ENCODE data around the gene TDP1. TPM values are rescaled to one million over a fixed set of nuclear protein-coding genes. Genes with fewer than 3 reads are reported as not detected.
"Not testable (repeated sequence)": the region's sequence is repeated elsewhere in the genome, so short reads cannot be mapped to it uniquely, and the experiment has no call there.

The TDP1 gene
- total RNA-seq, 2 experiments from 2014 or later: 51.9 to 59.8 TPM

DNA sequence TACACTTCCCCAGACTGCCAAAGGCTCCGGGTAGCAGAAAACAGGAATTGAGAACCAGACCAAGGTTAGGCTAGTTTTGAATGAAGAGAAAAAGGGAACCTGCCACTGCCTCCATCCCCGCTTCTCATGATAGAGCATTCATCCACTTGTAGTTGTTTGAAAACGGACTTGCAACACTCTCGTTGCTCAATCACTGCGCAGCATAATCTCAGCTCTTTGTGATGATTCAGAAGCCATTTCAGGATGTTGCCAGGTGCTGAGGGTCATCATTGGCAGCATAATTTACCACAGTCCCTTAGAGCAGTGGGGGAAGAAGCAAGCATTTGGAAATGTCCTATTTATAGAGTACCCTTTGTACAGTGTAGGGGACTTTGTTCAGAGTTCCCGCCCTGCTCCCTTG, 131.7 kb downstream of the TDP1 start:
- no peaks in the 10 kb centered on the region for H3K4me1 ChIP-seq (ENCODE audit: insufficient read depth, low read length)
- ChIA-PET CTCF (no interaction called here), POLR2A (no interaction called here)
- no peaks in the 10 kb centered on the region for H3K36me3 Mint-ChIP-seq (ENCODE audit: low read depth)
- no peaks in the 10 kb centered on the region for H3K9me3 Mint-ChIP-seq
- ATAC-seq (ENCODE audit: poor library complexity) (peak; percentile 17), DNase-seq (peak in 3 of 14 experiments; percentile 30 to 73 (median 69))
- peaks cover 37% of the 10 kb centered on the region for H3K27me3 Mint-ChIP-seq
- no peaks in the 10 kb centered on the region for H3K4me1 Mint-ChIP-seq (ENCODE audit: low read depth)
- no peak overlapping the region for H3K4me3 Mint-ChIP-seq
- no peak overlapping the region for H3K27ac ChIP-seq (ENCODE audit: low read depth in 1 of 2, low read length in 2 of 2)
- H3K27me3 ChIP-seq (ENCODE audit: control insufficient read depth in 1 of 2, insufficient read depth in 2 of 2, low read length in 2 of 2): peaks cover 4 to 10% of the 10 kb centered on the region in 2 experiments
- intact Hi-C loops (cut with DNase I, micrococcal nuclease): no loop called here
- H3K27ac Mint-ChIP-seq: no peak overlapping the region
- H3K9me3 ChIP-seq (ENCODE audit: control insufficient read depth in 1 of 2, insufficient read depth in 1 of 2, low read length in 2 of 2): no peaks in the 10 kb centered on the region
- H3K4me3 ChIP-seq (ENCODE audit: low read length): no peak overlapping the region
- TF ChIP-seq, protein P1, sequence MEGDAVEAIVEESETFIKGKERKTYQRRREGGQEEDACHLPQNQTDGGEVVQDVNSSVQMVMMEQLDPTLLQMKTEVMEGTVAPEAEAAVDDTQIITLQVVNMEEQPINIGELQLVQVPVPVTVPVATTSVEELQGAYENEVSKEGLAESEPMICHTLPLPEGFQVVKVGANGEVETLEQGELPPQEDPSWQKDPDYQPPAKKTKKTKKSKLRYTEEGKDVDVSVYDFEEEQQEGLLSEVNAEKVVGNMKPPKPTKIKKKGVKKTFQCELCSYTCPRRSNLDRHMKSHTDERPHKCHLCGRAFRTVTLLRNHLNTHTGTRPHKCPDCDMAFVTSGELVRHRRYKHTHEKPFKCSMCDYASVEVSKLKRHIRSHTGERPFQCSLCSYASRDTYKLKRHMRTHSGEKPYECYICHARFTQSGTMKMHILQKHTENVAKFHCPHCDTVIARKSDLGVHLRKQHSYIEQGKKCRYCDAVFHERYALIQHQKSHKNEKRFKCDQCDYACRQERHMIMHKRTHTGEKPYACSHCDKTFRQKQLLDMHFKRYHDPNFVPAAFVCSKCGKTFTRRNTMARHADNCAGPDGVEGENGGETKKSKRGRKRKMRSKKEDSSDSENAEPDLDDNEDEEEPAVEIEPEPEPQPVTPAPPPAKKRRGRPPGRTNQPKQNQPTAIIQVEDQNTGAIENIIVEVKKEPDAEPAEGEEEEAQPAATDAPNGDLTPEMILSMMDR (IDR thresholded peaks at IDR 0.05): no peak
- no peaks in the 10 kb centered on the region for H3K36me3 ChIP-seq (ENCODE audit: insufficient read depth, low read length)

DNA sequence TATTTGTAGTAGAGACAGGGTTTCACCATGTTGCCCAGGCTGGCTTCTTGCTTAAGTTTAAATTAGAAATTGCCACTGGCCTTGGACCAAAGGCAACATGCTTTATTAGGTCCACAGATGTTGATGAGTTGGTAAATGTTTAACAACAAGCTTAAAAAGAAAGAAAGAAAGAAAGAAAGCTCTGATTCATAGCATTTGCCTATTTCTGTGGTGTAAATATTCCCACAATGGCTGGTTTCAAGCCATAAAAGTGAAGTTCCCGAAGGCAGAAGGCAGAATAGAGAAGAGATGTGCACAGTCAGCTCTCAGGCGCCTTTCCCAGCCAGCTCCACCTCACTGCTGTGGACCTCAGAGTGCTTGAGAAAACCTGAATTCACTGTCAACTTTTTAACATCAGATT, 132.4 kb downstream of the TDP1 start:
- Histone ChIP-seq H3K4me3 (ENCODE audit: low read length) (no peak overlapping the region), H3K4me1 (ENCODE audit: insufficient read depth, low read length) (no peaks in the 10 kb centered on the region), H3K27me3 (ENCODE audit: control insufficient read depth in 1 of 2, insufficient read depth in 2 of 2, low read length in 2 of 2) (peaks cover 4 to 10% of the 10 kb centered on the region in 2 experiments), H3K27ac (ENCODE audit: low read depth in 1 of 2, low read length in 2 of 2) (no peak overlapping the region), H3K36me3 (ENCODE audit: insufficient read depth, low read length) (no peaks in the 10 kb centered on the region), H3K9me3 (ENCODE audit: control insufficient read depth in 1 of 2, insufficient read depth in 1 of 2, low read length in 2 of 2) (no peaks in the 10 kb centered on the region)
- DNase-seq: no peak
- intact Hi-C loops (cut with DNase I, micrococcal nuclease): no loop called here
- H3K4me1 Mint-ChIP-seq (ENCODE audit: low read depth): no peaks in the 10 kb centered on the region
- no peak overlapping the region for H3K27ac Mint-ChIP-seq
- no peak overlapping the region for H3K4me3 Mint-ChIP-seq
- CTCF ChIA-PET: no interaction called here
- POLR2A ChIA-PET: no interaction called here
- no peak for ATAC-seq (ENCODE audit: poor library complexity)
- H3K9me3 Mint-ChIP-seq: no peaks in the 10 kb centered on the region
- H3K27me3 Mint-ChIP-seq: peaks cover 42% of the 10 kb centered on the region
- no peaks in the 10 kb centered on the region for H3K36me3 Mint-ChIP-seq (ENCODE audit: low read depth)
- TF ChIP-seq, protein P1 (IDR thresholded peaks at IDR 0.05): no peak

DNA sequence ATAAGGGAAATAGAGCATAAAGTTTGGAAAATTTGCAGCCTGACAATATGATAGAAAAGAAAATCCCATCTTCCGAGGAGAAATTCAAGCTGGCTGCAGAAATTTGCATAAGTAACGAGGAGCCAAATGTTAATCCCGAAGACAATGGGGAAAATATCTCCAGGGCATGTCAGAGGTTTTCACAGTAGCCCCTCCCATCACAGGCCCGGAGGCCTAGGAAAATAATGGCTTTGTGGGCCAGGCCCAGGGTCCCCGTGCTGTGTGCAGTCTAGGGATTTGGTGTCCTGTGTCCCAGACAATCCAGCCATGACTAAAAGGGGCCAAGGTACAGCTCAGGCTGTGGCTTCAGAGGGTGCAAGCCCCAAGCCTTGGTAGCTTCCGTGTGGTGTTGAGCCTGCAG, 133.8 kb downstream of the TDP1 start:
- H3K36me3 Mint-ChIP-seq (ENCODE audit: low read depth); H3K9me3 ChIP-seq (ENCODE audit: control insufficient read depth in 1 of 2, insufficient read depth in 1 of 2, low read length in 2 of 2); H3K27ac Mint-ChIP-seq; H3K4me1 ChIP-seq (ENCODE audit: insufficient read depth, low read length); ATAC-seq (ENCODE audit: poor library complexity); intact Hi-C loops (cut with DNase I, micrococcal nuclease); CTCF ChIA-PET; H3K9me3 Mint-ChIP-seq; H3K36me3 ChIP-seq (ENCODE audit: insufficient read depth, low read length); H3K27ac ChIP-seq (ENCODE audit: low read depth in 1 of 2, low read length in 2 of 2); H3K4me3 Mint-ChIP-seq; H3K27me3 ChIP-seq (ENCODE audit: control insufficient read depth in 1 of 2, insufficient read depth in 2 of 2, low read length in 2 of 2); H3K4me3 ChIP-seq (ENCODE audit: low read length); H3K4me1 Mint-ChIP-seq (ENCODE audit: low read depth); POLR2A ChIA-PET; DNase-seq: not testable (repeated sequence)
- peaks cover 45% of the 10 kb centered on the region for H3K27me3 Mint-ChIP-seq

DNA sequence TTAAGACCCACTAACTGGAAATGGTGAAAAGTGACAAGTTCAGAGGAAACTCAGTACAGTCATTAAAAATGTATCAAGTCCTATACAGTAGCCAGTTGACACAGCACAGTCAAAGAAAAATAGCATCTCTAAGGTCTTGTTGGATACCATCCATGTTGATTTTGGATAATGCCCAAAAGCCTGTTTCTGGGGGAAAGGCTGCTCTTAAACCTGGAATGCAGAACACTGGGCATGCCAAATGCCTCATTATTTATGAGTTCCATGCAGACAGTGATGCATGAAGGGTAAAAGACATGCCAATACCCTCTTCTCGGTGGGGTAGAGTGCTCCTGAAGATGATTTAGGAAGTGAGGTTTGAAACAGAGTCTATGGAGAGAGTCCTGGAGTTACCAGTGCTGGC, 135.7 kb downstream of the TDP1 start:
- Mint-ChIP-seq H3K36me3 (ENCODE audit: low read depth) (no peaks in the 10 kb centered on the region), H3K4me3 (no peak overlapping the region), H3K9me3 (no peaks in the 10 kb centered on the region), H3K27me3 (peaks cover 42% of the 10 kb centered on the region), H3K27ac (no peak overlapping the region), H3K4me1 (ENCODE audit: low read depth) (no peaks in the 10 kb centered on the region)
- no peaks in the 10 kb centered on the region for H3K36me3 ChIP-seq (ENCODE audit: insufficient read depth, low read length)
- peaks cover 2 to 10% of the 10 kb centered on the region in 2 experiments for H3K27me3 ChIP-seq (ENCODE audit: control insufficient read depth in 1 of 2, insufficient read depth in 2 of 2, low read length in 2 of 2)
- ATAC-seq (ENCODE audit: poor library complexity) (no peak), DNase-seq (no peak)
- H3K27ac ChIP-seq (ENCODE audit: low read depth in 1 of 2, low read length in 2 of 2): no peak overlapping the region
- H3K9me3 ChIP-seq (ENCODE audit: control insufficient read depth in 1 of 2, insufficient read depth in 1 of 2, low read length in 2 of 2): no peaks in the 10 kb centered on the region
- ChIA-PET CTCF (no interaction called here), POLR2A (interaction anchor here (0.6 kb wide), 1 partner anchor 626 kb away, joined by 3 read pairs; no protein-coding TSS in a partner anchor)
- H3K4me1 ChIP-seq (ENCODE audit: insufficient read depth, low read length): no peaks in the 10 kb centered on the region
- no peak overlapping the region for H3K4me3 ChIP-seq (ENCODE audit: low read length)
- TF ChIP-seq, protein P1 (IDR thresholded peaks at IDR 0.05): no peak
- intact Hi-C loops (cut with DNase I, micrococcal nuclease): no loop called here

All from CD4-positive, alpha-beta T cell (primary cell).